ENCODE measurements around the gene ROR1.
"Not testable (repeated sequence)": the region's sequence is repeated elsewhere in the genome, so short reads cannot be mapped to it uniquely, and the experiment has no call there.

ROR1 gene

GRCh38 chr1:64209221-64209620, 435.4 kb downstream of the ROR1 start:
- no peak for DNase-seq

DNA sequence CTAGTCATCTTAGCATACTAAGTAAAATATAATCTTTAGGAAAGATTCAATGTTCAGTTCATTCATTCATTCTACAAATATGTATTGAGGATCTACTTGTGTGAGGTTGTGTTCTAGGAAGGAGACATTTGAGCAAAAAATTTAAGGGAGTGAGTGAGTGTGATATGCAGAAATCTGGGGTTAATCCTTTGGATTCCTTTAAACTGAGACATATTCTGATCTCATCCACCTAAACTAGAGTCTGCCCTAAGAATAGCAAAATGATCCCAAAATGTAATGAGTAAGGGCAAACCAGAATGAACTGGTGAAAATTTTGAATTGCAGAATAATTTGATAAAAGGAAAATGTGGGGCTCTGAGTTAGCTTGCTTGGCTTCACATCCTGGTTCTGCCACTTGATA, 438.2 kb downstream of the ROR1 start:
- DNase-seq: no peak

DNA sequence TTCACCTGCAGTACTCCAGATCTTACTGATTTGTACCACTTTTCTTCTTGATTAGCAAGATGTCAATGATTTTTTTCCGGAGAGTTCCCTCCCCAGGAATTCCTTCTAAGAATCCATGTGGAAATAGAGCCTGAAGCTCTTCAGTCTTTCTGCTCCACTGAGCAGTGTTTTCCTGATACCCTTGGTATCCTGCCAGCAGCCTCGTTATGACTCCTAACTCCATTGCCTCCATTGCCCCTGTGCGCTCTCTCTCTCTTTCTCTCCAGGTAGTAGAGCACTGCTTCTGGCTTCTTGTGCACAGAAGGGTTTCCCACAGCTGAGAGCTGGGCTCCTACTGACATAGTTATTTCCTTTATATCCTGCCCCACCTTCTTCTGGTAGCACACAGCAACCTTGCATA, 441.8 kb downstream of the ROR1 start:
- DNase-seq: no peak

DNA sequence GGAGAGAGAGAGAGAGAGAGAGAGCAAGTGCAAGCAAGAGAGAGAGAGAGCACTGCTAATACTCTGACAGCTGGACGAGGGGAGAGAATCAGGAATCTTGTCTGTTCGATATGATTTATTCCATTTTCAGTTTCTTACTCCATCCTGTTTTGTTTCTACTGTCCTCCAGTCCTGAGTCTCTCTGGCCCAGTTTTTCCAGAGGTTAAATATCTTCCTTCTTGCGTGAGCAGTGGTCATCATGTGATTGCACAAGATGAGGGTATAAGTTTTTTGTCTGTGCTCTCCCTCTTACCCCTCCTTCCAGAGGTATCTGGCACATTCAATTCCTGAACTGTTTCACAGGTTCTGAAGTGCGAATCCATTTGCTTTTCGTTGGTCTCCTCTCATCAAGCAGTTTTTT, 446.4 kb downstream of the ROR1 start:
- no peak for DNase-seq

GRCh38 chr1:64223329-64224151, 449.7 kb downstream of the ROR1 start:
- no peak for DNase-seq

- not testable (repeated sequence) for DNase-seq
These were observed 450.4 kb downstream of the ROR1 start for GRCh38 chr1:64224236-64224635.

DNA sequence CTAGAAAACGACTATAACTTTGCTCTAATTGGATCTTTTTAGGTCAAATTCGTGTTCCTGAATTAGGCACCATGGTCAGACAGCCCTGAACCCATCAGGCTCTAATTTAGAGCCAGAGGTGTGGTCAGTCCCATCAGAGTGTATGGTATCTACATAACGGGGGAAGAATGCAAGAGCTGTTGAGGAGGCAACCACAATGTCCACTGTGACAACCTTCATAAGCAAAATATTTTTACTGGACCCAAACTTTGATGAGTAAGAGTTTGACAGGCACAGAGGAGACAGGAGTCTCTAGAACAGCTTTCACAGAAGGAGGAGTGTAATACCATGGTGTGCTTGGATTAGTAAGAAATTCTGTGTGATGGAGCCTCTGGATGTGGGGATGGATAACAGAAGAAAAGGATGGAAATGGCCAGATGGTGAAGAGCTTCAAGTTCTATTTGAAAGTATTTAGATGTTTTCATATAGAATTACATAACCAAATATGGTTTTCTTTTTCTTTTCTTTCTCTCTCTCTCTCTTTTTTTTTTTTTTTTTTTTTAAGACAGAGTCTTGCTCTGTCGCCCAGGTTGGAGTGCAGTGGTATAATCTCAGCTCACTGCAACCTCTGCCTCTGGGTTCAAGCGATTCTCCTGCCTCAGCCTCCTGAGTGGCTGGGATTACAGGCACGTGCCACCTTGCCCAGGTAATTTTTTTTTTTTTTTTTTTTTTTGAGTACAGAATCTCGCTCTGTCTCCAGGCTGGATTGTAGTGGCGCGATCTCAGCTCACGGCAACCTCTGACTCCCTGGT, 454.5 kb downstream of the ROR1 start:
- no peak for DNase-seq

DNA sequence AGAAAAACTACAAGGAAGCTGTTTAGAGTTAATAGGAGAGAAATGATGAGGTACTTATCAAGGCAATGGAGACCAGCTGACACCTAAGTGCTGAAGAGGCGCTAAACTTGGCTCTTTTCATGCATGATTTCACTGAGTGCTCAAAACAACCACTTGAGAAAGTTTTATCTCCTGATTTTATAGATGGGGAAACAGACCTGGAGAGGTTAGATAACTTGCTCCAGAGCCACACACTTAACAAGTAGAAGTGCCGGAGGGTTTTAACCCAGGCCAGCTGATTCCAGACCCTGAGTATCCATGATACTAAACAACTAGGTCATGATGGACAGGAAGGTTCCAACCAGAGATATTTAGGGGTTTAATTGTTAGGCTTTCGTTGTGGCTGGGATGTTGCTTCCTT, 455.5 kb downstream of the ROR1 start:
- no peak for DNase-seq
